NCI-H187 treated with DMSO at 0.1 percent for 48 hours (cell line): ENCODE data around the gene RAD51B.

ENCODE experiments used
- DNase-seq: peaks from one replicate; lab custom pipeline; 2025; lab: John Stamatoyannopoulos, UW

RAD51B gene

GRCh38 chr14:68466491-68466977 is 647.0 kb downstream of the RAD51B start:
- DNase-seq = no peak

GRCh38 chr14:68467425-68467824 is 647.8 kb downstream of the RAD51B start:
- DNase-seq = no peak

GRCh38 chr14:68468437-68469207 is 649.0 kb downstream of the RAD51B start:
- no peak for DNase-seq

- DNase-seq = no peak
Observed at GRCh38 chr14:68469208-68469713, 649.7 kb downstream of the RAD51B start.

GRCh38 chr14:68470361-68470760 is 650.8 kb downstream of the RAD51B start:
- no peak for DNase-seq

- DNase-seq = no peak
Observed at GRCh38 chr14:68471029-68471963, 651.7 kb downstream of the RAD51B start.

GRCh38 chr14:68471964-68472508 is 652.5 kb downstream of the RAD51B start:
- no peak for DNase-seq

GRCh38 chr14:68473069-68473468 is 653.5 kb downstream of the RAD51B start:
- DNase-seq = no peak

GRCh38 chr14:68473794-68474193 is 654.2 kb downstream of the RAD51B start:
- no peak for DNase-seq

- no peak for DNase-seq
Observed at GRCh38 chr14:68474741-68475140, 655.2 kb downstream of the RAD51B start.

GRCh38 chr14:68475802-68476201 is 656.2 kb downstream of the RAD51B start:
- DNase-seq = no peak

- no peak for DNase-seq
Observed at GRCh38 chr14:68476212-68477109, 656.9 kb downstream of the RAD51B start.

GRCh38 chr14:68477110-68477455 is 657.5 kb downstream of the RAD51B start:
- no peak for DNase-seq

GRCh38 chr14:68477461-68478085 is 658.0 kb downstream of the RAD51B start:
- no peak for DNase-seq

GRCh38 chr14:68479247-68479646 is 659.7 kb downstream of the RAD51B start:
- DNase-seq = no peak

- no peak for DNase-seq
Observed at GRCh38 chr14:68482018-68482417, 662.4 kb downstream of the RAD51B start.

- DNase-seq = no peak
Observed at GRCh38 chr14:68482772-68483395, 663.3 kb downstream of the RAD51B start.

GRCh38 chr14:68486033-68486732 is 666.6 kb downstream of the RAD51B start:
- DNase-seq = no peak

- DNase-seq = no peak
Observed at GRCh38 chr14:68486809-68487208, 667.2 kb downstream of the RAD51B start.
